ENCODE measurements around the gene ID4. TPM values are rescaled to one million over a fixed set of nuclear protein-coding genes. Genes with fewer than 3 reads are reported as not detected.

The ID4 gene
- total and polyA plus RNA-seq, 2 of the 8 experiments (the other 6 are each of a cell fraction or from before 2014, with no cell fraction given): 2.0 to 8.3 TPM

DNA sequence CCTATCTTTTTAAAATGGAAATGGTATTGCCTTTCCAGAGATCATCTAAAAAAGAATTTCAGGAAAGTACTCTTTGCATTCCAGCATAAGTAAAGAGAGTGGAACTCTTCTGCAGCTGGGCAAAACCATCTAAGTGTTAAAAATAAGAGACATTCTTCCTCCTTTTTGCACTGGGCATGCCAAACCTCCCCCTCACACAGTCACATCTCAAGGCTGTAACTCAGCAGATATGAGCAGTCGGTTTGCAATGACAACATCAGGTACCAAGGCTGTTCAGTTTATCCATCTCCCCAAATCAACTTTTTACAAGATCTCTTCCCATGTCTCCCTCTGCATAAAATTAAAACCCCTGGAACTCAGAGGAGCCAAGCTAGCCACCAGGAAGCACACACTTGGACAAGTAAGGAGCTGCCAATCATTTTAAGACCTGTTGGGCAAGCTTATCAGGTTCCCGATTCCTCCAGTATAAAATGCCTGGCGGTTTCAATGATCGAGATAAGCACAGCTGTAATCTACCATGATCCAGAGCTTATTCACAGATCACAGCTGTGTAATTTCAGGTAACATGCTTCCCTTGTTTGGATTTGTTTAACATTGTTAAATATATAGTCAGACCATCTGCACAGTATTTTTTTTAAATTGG, 23.2 kb downstream of the ID4 start (continued):
- TF ChIP-seq, protein P1, sequence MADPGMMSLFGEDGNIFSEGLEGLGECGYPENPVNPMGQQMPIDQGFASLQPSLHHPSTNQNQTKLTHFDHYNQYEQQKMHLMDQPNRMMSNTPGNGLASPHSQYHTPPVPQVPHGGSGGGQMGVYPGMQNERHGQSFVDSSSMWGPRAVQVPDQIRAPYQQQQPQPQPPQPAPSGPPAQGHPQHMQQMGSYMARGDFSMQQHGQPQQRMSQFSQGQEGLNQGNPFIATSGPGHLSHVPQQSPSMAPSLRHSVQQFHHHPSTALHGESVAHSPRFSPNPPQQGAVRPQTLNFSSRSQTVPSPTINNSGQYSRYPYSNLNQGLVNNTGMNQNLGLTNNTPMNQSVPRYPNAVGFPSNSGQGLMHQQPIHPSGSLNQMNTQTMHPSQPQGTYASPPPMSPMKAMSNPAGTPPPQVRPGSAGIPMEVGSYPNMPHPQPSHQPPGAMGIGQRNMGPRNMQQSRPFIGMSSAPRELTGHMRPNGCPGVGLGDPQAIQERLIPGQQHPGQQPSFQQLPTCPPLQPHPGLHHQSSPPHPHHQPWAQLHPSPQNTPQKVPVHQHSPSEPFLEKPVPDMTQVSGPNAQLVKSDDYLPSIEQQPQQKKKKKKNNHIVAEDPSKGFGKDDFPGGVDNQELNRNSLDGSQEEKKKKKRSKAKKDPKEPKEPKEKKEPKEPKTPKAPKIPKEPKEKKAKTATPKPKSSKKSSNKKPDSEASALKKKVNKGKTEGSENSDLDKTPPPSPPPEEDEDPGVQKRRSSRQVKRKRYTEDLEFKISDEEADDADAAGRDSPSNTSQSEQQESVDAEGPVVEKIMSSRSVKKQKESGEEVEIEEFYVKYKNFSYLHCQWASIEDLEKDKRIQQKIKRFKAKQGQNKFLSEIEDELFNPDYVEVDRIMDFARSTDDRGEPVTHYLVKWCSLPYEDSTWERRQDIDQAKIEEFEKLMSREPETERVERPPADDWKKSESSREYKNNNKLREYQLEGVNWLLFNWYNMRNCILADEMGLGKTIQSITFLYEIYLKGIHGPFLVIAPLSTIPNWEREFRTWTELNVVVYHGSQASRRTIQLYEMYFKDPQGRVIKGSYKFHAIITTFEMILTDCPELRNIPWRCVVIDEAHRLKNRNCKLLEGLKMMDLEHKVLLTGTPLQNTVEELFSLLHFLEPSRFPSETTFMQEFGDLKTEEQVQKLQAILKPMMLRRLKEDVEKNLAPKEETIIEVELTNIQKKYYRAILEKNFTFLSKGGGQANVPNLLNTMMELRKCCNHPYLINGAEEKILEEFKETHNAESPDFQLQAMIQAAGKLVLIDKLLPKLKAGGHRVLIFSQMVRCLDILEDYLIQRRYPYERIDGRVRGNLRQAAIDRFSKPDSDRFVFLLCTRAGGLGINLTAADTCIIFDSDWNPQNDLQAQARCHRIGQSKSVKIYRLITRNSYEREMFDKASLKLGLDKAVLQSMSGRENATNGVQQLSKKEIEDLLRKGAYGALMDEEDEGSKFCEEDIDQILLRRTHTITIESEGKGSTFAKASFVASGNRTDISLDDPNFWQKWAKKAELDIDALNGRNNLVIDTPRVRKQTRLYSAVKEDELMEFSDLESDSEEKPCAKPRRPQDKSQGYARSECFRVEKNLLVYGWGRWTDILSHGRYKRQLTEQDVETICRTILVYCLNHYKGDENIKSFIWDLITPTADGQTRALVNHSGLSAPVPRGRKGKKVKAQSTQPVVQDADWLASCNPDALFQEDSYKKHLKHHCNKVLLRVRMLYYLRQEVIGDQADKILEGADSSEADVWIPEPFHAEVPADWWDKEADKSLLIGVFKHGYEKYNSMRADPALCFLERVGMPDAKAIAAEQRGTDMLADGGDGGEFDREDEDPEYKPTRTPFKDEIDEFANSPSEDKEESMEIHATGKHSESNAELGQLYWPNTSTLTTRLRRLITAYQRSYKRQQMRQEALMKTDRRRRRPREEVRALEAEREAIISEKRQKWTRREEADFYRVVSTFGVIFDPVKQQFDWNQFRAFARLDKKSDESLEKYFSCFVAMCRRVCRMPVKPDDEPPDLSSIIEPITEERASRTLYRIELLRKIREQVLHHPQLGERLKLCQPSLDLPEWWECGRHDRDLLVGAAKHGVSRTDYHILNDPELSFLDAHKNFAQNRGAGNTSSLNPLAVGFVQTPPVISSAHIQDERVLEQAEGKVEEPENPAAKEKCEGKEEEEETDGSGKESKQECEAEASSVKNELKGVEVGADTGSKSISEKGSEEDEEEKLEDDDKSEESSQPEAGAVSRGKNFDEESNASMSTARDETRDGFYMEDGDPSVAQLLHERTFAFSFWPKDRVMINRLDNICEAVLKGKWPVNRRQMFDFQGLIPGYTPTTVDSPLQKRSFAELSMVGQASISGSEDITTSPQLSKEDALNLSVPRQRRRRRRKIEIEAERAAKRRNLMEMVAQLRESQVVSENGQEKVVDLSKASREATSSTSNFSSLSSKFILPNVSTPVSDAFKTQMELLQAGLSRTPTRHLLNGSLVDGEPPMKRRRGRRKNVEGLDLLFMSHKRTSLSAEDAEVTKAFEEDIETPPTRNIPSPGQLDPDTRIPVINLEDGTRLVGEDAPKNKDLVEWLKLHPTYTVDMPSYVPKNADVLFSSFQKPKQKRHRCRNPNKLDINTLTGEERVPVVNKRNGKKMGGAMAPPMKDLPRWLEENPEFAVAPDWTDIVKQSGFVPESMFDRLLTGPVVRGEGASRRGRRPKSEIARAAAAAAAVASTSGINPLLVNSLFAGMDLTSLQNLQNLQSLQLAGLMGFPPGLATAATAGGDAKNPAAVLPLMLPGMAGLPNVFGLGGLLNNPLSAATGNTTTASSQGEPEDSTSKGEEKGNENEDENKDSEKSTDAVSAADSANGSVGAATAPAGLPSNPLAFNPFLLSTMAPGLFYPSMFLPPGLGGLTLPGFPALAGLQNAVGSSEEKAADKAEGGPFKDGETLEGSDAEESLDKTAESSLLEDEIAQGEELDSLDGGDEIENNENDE (IDR thresholded peaks at IDR 0.05; ENCODE audit: insufficient replicate concordance, low read length): no peak
- TF ChIP-seq EP300 (IDR thresholded peaks at IDR 0.05; ENCODE audit: borderline replicate concordance in 1 of 2, low read depth in 2 of 2, low read length in 2 of 2): no peak
- no peak for TF ChIP-seq POU5F1 (IDR thresholded peaks at IDR 0.05; ENCODE audit: low read depth, low read length)
- no peak for TF ChIP-seq TAF1 (IDR thresholded peaks at IDR 0.05; ENCODE audit: low read depth, low read length)
- no peak for TF ChIP-seq JUND (IDR thresholded peaks at IDR 0.05; ENCODE audit: low read length)
- no peak for TF ChIP-seq CTBP2 (IDR thresholded peaks at IDR 0.05; ENCODE audit: borderline replicate concordance, insufficient read depth, insufficient read length, low read length)
- no peak for TF ChIP-seq NRF1 (IDR thresholded peaks at IDR 0.05; ENCODE audit: low read depth, low read length)
- TF ChIP-seq SIN3A (conservative IDR thresholded peaks at IDR 0.05 in 1 of 2, IDR thresholded peaks at IDR 0.05 in 1 of 2; ENCODE audit: low read depth in 1 of 2, low read length in 2 of 2): no peak
- TF ChIP-seq CEBPB (IDR thresholded peaks at IDR 0.05; ENCODE audit: low read depth, low read length): no peak

Data from H1 (cell line).